ENCODE results near the gene STIMATE.

The STIMATE gene

DNA sequence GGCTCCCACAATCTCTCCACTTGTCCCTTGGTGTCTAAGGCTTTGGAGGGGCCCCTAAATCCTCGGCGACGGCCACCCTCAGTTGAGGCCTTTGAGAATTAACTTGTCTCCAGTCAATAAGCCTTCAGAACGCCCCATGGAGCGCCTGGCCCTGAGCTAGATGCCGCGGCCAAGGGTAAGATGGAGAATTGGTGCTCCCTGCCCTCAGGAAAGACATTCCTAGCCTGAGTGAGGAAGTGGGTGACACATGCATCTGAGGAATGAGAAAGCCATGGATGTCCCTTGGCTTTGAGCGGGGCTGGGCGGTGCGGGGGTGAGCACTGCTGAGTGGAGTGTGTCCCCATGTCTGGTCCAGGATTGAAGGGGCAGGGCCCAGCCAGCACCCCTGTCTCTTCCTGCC, 80.1 kb downstream of the STIMATE start:
- no peak for DNase-seq (ENCODE audit: low read depth)

DNA sequence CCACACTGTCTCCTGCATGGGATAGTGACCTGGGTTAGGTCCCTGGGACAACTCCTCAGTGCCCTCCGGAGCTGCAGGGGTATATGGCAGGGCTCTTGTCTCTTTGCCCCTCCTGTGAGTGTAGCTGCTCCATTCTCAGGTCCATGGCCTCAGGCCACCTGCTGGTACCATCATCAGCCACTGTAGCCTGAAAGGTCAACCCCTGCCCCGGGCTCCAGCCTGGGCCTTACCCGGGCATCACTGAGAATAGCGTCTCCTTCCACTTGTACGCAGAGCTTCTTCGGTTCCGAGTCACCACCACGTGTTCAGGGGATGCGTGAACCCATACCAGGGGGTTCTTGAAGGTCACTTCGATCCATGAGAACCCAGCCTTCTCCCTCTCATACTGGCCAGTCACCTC, 80.7 kb downstream of the STIMATE start:
- DNase-seq (ENCODE audit: low read depth): no peak

GRCh38 chr3:52816199-52816598, 81.1 kb downstream of the STIMATE start:
- DNase-seq (ENCODE audit: low read depth): no peak

DNA sequence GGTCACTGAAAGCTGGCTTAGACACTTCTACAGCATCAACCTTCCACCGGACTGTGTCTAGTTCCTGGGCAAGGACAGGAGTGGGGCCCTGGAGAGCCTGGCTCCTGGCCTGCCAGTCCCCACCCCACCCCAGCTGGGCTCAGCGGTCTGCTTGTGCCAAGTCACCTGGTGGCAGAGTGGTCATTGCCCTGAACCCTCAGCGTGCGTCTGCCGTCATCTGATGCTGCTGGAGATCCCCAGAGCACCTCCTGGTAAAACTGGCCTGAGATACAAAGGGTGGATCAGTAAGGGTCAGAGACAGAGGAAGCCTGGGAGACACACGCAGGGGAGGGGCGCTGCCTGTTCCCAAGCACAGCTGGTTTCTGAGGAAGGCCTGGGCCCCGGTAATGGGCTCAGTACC, 83.5 kb downstream of the STIMATE start:
- no peak for DNase-seq (ENCODE audit: low read depth)

- DNase-seq (ENCODE audit: low read depth): no peak
These were observed 85.8 kb downstream of the STIMATE start for GRCh38 chr3:52811452-52812011.

DNA sequence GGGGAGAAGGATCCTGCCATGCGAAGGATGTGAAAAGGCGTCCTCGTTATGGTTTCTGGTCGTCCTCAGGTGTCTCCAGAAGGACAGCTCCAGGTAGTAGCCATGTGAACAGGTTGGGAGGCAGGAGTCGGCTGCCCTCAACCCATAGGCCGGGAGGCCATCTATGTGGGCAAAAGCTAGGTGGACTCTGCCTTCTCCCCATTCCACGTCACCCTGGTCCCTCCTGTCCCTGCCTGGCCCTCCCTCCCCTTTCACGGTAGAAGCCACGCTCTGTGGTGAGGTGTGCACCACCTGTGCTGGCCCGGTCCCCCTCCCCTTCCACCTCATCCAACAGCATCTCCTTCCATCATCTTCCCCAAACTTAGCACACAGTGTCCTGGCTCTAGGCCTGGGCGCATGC, 86.4 kb downstream of the STIMATE start:
- no peak for DNase-seq (ENCODE audit: low read depth)

DNA sequence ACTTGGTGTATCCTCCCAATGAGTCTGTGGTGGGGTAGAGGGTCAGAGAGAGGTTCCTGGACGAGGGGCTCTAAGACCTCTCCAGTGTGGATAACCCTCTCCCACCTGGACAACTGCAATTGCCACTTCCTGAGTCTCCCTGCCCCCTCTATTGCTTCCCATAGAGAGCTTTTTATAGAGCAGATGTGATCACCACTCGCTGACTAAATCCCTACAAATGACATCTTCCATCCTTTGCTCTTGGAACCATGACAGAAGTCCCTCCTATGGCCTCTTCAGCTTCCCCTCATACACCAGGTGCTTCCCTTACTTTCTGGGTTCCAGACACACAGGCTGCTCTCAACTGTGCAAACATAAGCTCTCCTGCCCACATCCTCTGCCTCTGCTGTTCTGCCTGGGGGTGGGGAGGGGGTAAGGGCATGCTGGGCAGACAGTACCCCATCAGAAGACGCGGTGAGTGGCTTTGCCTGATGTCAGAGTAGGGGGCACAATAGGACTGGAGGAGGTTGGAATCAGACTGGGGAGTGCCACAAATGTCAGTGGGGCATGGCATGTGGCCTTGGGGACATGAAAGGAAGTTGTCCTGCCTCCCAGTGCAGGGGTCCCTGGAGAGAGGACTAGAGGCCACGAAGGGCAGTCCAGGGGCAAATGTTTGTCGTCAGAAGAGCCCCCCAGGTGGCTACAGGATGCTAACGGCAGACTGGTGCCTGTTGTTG, 87.5 kb downstream of the STIMATE start:
- DNase-seq (ENCODE audit: low read depth): no peak

- DNase-seq (ENCODE audit: low read depth): no peak
These were observed 88.2 kb downstream of the STIMATE start for GRCh38 chr3:52809149-52809548.

GRCh38 chr3:52805270-52806039, 91.9 kb downstream of the STIMATE start:
- no peak for DNase-seq (ENCODE audit: low read depth)

DNA sequence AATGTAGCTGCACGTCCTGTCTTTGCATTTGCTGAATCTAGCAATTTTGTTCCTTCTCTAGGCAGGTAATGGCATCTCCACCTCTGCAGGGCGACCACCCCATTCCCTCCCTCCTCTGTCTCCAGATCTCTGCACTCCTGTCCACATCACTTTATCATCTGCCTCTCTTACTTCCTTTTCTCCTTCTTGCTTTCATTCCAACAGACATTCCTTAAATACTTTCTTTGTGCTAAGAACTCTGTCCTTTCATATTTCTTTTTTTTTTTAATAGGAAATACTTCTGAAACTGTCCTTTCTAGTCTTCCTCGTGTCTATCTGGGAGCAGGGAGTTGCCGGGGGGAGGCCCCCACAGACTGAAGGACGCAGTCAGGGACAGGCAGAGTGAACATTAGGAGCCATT, 95.5 kb downstream of the STIMATE start:
- DNase-seq (ENCODE audit: low read depth): no peak

GRCh38 chr3:52800079-52800478, 97.3 kb downstream of the STIMATE start:
- DNase-seq (ENCODE audit: low read depth): no peak

DNA sequence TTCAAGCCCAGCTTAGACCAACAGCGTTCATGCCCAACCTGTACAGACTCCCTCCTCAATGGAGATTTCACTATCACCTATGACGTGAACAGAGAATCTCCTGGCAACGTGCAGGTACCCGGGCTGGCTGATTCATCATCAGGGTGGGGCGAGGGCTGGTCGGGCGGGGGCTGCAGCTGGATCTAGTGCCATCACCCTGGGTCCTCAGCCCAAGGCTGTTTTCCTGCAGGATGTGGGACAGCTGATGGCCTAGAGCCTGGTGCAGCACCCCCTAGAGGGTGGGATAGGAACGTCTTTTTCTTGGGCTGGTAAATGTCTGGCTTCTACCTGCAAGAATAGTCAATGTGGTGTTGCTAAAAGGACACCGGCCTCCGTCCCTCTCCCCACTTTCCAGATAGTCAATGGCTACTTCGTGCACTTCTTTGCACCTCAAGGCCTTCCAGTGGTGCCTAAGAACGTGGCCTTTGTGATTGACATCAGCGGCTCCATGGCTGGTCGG, 98.3 kb downstream of the STIMATE start:
- no peak for DNase-seq (ENCODE audit: low read depth)

GRCh38 chr3:52798376-52798977, 98.9 kb downstream of the STIMATE start:
- DNase-seq (ENCODE audit: low read depth): no peak

DNA sequence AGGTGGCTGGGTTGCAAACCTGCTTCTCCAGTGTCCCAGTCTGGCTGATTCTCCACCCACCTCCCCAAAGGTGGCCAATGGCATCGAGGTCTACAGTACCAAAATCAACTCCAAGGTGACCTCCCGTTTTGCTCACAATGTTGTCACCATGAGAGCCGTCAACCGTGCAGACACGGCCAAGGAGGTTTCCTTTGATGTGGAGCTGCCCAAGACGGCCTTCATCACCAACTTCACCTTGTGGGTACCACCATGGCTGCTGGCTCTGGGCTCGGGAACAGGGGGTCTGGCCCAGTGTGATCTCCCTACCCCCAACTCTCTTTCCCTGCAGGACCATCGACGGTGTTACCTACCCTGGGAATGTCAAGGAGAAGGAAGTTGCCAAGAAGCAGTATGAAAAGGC, 100.9 kb downstream of the STIMATE start:
- DNase-seq (ENCODE audit: low read depth): no peak

- no peak for DNase-seq (ENCODE audit: low read depth)
These were observed 101.9 kb downstream of the STIMATE start for GRCh38 chr3:52795298-52795900.

DNA sequence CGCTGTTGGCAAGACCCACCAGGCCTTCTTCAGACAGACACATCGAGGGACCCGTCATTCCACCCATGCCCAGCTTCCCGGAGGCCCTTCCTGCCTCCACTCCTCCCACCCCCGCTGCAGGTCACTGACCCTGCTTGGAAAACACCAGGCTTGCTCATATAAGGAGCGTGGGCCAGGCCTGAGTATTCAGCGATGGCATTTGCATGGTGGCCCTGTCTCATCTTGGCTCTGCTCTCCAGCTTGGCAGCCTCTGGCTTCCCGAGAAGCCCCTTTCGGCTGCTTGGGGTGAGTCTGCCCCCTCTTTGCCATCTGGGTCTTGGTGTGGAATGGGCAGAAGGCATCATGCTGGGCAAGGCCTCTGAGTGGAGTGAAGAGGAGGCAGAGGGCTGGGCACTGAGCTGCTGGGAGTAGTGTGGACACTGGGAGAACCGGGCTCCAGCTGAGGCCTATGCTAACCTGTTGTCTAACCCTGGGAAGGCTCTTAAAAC, 102.7 kb downstream of the STIMATE start, which contains the start of gene ITIH3:
ITIH3 (plus strand) TSS at position 185 of the 488 bp plus-strand sequence; CDS start at position 193, 8 bp downstream.
- no peak for DNase-seq (ENCODE audit: low read depth)

GRCh38 chr3:52793702-52794611, 103.4 kb downstream of the STIMATE start:
- DNase-seq (ENCODE audit: low read depth): no peak

DNA sequence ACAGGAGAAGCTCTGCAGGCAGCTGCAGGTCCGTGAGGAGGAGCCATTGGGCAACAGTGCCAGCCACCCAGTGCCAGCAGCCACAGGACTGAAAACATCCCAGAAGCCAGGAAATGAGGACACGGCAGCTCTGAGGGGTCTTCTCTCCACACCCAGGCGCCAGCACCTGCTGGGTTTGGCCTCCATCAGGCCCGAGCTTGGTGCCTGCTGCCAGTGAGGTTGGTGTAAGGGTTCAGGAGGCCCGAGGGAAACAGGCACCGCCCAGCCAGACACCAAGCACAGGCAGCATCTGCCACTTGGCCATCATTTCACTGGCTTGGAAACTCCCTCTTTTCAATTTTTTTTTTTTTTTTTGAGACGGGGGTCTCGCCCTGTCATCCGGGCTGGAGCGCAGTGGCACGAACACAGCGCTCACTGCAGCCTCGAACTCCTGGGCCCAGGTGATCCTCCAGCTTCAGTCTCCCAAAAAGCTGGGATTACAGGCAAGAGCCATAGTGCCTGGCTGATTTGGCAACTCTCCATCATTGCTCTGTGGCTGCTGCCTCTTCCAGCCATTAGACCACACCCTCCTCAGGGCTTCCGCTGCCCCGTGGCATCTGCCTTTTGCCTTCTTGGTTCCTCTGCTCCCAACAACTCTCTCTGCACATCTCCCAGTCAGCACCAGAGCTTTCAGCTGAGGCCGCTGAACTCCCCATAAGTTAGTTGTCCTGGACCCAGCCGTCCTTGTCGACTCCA, 104.2 kb downstream of the STIMATE start:
- DNase-seq (ENCODE audit: low read depth): no peak

- no peak for DNase-seq (ENCODE audit: low read depth)
These were observed 104.9 kb downstream of the STIMATE start for GRCh38 chr3:52792413-52792812.

GRCh38 chr3:52791928-52792327, 105.4 kb downstream of the STIMATE start:
- DNase-seq (ENCODE audit: low read depth): no peak

Measured in stimulated activated CD8-positive, alpha-beta memory T cell treated with anti-CD3 and anti-CD28 coated beads, Interleukin-15, amount 100 ng/mL, for 24 hours (primary cell).